ENCODE data around the gene COL8A1. TPM values are rescaled to one million over a fixed set of nuclear protein-coding genes. Genes with fewer than 3 reads are reported as not detected.

COL8A1 gene
- total RNA-seq, 1 experiment from 2014 or later: 0.13 TPM

DNA sequence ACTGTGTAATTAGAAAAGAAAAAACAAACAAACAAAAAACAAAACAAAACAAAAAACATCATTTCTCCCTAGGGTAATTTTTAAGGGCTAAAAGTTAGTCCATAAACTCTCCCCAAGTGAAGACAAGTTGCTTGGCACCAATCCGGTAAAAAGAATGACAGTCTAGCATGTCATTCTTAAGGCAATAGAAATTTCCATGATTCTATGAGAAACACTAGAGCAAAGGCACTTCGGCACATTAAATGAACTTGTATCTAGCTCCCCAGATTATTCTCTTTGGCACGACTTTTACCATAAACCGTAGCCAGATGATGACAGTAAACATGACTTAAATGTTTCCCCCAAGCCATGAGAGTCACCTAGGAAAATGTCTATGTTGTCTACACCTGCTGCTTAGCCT is 10.1 kb downstream of the COL8A1 start:
- ChIA-PET POLR2A (no interaction called here), CTCF (no interaction called here)
- intact Hi-C loops (cut with micrococcal nuclease; ENCODE audit: unreplicated experiment): loop anchor here (5.0 kb wide), 1 partner anchor 104 kb away; no protein-coding TSS in a partner anchor
- no TSS peak for BruUV-seq (replicated peaks)
- Histone ChIP-seq H3K36me3 (ENCODE audit: control insufficient read depth, insufficient read depth, low read length) (no peaks in the 10 kb centered on the region), H3K9me3 (ENCODE audit: control insufficient read depth, insufficient read depth, low read depth, low read length) (no peaks in the 10 kb centered on the region), H3K27ac (ENCODE audit: low read length) (no peak overlapping the region), H3K4me1 (ENCODE audit: control insufficient read depth, insufficient read depth, low read length) (no peaks in the 10 kb centered on the region), H3K27me3 (ENCODE audit: control insufficient read depth, insufficient read depth, low read length) (peaks cover 15% of the 10 kb centered on the region), H3K4me3 (ENCODE audit: low read depth in 2 of 2, low read length in 2 of 2) (no peak overlapping the region)
- no peak for TF ChIP-seq SIN3A (IDR thresholded peaks at IDR 0.05; ENCODE audit: borderline replicate concordance, insufficient read depth, low read depth, low read length)
- TF ChIP-seq, protein P1, sequence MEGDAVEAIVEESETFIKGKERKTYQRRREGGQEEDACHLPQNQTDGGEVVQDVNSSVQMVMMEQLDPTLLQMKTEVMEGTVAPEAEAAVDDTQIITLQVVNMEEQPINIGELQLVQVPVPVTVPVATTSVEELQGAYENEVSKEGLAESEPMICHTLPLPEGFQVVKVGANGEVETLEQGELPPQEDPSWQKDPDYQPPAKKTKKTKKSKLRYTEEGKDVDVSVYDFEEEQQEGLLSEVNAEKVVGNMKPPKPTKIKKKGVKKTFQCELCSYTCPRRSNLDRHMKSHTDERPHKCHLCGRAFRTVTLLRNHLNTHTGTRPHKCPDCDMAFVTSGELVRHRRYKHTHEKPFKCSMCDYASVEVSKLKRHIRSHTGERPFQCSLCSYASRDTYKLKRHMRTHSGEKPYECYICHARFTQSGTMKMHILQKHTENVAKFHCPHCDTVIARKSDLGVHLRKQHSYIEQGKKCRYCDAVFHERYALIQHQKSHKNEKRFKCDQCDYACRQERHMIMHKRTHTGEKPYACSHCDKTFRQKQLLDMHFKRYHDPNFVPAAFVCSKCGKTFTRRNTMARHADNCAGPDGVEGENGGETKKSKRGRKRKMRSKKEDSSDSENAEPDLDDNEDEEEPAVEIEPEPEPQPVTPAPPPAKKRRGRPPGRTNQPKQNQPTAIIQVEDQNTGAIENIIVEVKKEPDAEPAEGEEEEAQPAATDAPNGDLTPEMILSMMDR (IDR thresholded peaks at IDR 0.05): no peak
- TF ChIP-seq TCF7L2 (IDR thresholded peaks at IDR 0.05; ENCODE audit: low read depth, low read length): no peak
- TF ChIP-seq REST (IDR thresholded peaks at IDR 0.05; ENCODE audit: insufficient read depth in 1 of 2, low read depth in 2 of 2, low read length in 1 of 2): no peak
- TF ChIP-seq POLR2AphosphoS5 (IDR thresholded peaks at IDR 0.05; ENCODE audit: low read depth, low read length): no peak
- no peak for ATAC-seq
- no peak for DNase-seq (ENCODE audit: low read depth, low spot score)
- in situ Hi-C loops (cut with HindIII; ENCODE audit: low pct_unique_long_range_greater_than_20kb, low sequenced_read_pairs): no loop called here

GRCh38 chr3:99651531-99651930 is 13.1 kb downstream of the COL8A1 start:
- ATAC-seq (no peak), DNase-seq (ENCODE audit: low read depth, low spot score) (no peak)
- TF ChIP-seq, protein P1 (IDR thresholded peaks at IDR 0.05): no peak
- TF ChIP-seq TCF7L2 (IDR thresholded peaks at IDR 0.05; ENCODE audit: low read depth, low read length) (no peak), POLR2AphosphoS5 (IDR thresholded peaks at IDR 0.05; ENCODE audit: low read depth, low read length) (no peak), REST (IDR thresholded peaks at IDR 0.05; ENCODE audit: insufficient read depth in 1 of 2, low read depth in 2 of 2, low read length in 1 of 2) (no peak), SIN3A (IDR thresholded peaks at IDR 0.05; ENCODE audit: borderline replicate concordance, insufficient read depth, low read depth, low read length) (no peak)
- ChIA-PET POLR2A (no interaction called here), CTCF (no interaction called here)
- H3K4me3 ChIP-seq (ENCODE audit: low read depth in 2 of 2, low read length in 2 of 2): no peak overlapping the region
- no peak overlapping the region for H3K27ac ChIP-seq (ENCODE audit: low read length)
- intact Hi-C loops (cut with micrococcal nuclease; ENCODE audit: unreplicated experiment) (no loop called here), in situ Hi-C loops (cut with HindIII; ENCODE audit: low pct_unique_long_range_greater_than_20kb, low sequenced_read_pairs) (no loop called here)
- H3K36me3 ChIP-seq (ENCODE audit: control insufficient read depth, insufficient read depth, low read length): no peaks in the 10 kb centered on the region
- peaks cover 9% of the 10 kb centered on the region for H3K27me3 ChIP-seq (ENCODE audit: control insufficient read depth, insufficient read depth, low read length)
- no TSS peak for BruUV-seq (replicated peaks)
- H3K9me3 ChIP-seq (ENCODE audit: control insufficient read depth, insufficient read depth, low read depth, low read length): no peaks in the 10 kb centered on the region
- no peaks in the 10 kb centered on the region for H3K4me1 ChIP-seq (ENCODE audit: control insufficient read depth, insufficient read depth, low read length)

All from Panc1 (cell line).